Rectal smooth muscle tissue (tissue), 1 donor: ENCODE data around the gene CELF6.

Experiments
- H3K27ac ChIP-seq: one replicate; pipeline ENCODE4 v1.7.0; 2013; ENCODE audit warnings: low read depth, low read length, inconsistent platforms
- H3K27me3 ChIP-seq: one replicate; pipeline ENCODE4 v1.7.0; 2013; ENCODE audit warnings: low read length; ENCODE audit not compliant: control insufficient read depth, insufficient read depth
- H3K36me3 ChIP-seq: one replicate; pipeline ENCODE4 v1.7.0; 2013; ENCODE audit warnings: low read length; ENCODE audit not compliant: control insufficient read depth, insufficient read depth
- H3K4me1 ChIP-seq: one replicate; pipeline ENCODE4 v1.7.0; 2013; ENCODE audit warnings: low read length; ENCODE audit not compliant: control insufficient read depth, insufficient read depth
- H3K4me3 ChIP-seq: one replicate; pipeline ENCODE4 v1.7.0; 2013; ENCODE audit warnings: low read length
- H3K9ac ChIP-seq: one replicate; pipeline ENCODE4 v1.7.0; 2013; ENCODE audit warnings: low read length

CELF6 gene

GRCh38 chr15:72319985-72320671, at the start of gene CELF6:
CELF6 (minus strand) TSS chr15:72320157; CDS start chr15:72319874, 283 bp downstream.
- no peak within 1 kb of the TSS for H3K9ac ChIP-seq
- no peak within 1 kb of the TSS for H3K27ac ChIP-seq
- no peaks in the 10 kb centered on the region for H3K27me3 ChIP-seq
- no peaks in the 10 kb centered on the region for H3K4me1 ChIP-seq
- H3K4me3 ChIP-seq: peak within 1 kb of the TSS; percentile 57
- no peaks in the 10 kb centered on the region for H3K36me3 ChIP-seq

GRCh38 chr15:72368899-72369298, 48.9 kb upstream of the CELF6 start:
- Histone ChIP-seq H3K4me3 (no peak overlapping the region), H3K4me1 (no peaks in the 10 kb centered on the region), H3K36me3 (peaks cover 4% of the 10 kb centered on the region), H3K27ac (no peak overlapping the region), H3K27me3 (no peaks in the 10 kb centered on the region), H3K9ac (no peak overlapping the region)

- Histone ChIP-seq H3K27me3 (no peaks in the 10 kb centered on the region), H3K4me1 (no peaks in the 10 kb centered on the region), H3K27ac (no peak overlapping the region), H3K9ac (no peak overlapping the region), H3K36me3 (peaks cover 4% of the 10 kb centered on the region), H3K4me3 (no peak overlapping the region)
Measured at GRCh38 chr15:72368325-72368724, 48.4 kb upstream of the CELF6 start.

GRCh38 chr15:72365844-72366243, 45.9 kb upstream of the CELF6 start:
- Histone ChIP-seq H3K27ac (no peak overlapping the region), H3K4me3 (no peak overlapping the region), H3K27me3 (no peaks in the 10 kb centered on the region), H3K4me1 (no peaks in the 10 kb centered on the region), H3K9ac (no peak overlapping the region), H3K36me3 (peaks cover 4% of the 10 kb centered on the region)

- Histone ChIP-seq H3K27me3 (no peaks in the 10 kb centered on the region), H3K4me3 (no peak overlapping the region), H3K9ac (no peak overlapping the region), H3K4me1 (no peaks in the 10 kb centered on the region), H3K36me3 (peaks cover 2% of the 10 kb centered on the region), H3K27ac (no peak overlapping the region)
Measured at GRCh38 chr15:72361176-72361575, 41.2 kb upstream of the CELF6 start.

- Histone ChIP-seq H3K4me1 (no peaks in the 10 kb centered on the region), H3K9ac (no peak overlapping the region), H3K27me3 (no peaks in the 10 kb centered on the region), H3K36me3 (peaks cover 17% of the 10 kb centered on the region), H3K27ac (no peak overlapping the region), H3K4me3 (no peak overlapping the region)
Measured at GRCh38 chr15:72358650-72359171, 38.8 kb upstream of the CELF6 start.

- H3K4me3 ChIP-seq: no peak overlapping the region
- no peak overlapping the region for H3K27ac ChIP-seq
Measured at GRCh38 chr15:72358121-72358520, 38.2 kb upstream of the CELF6 start.

GRCh38 chr15:72354496-72354895, 34.5 kb upstream of the CELF6 start:
- Histone ChIP-seq H3K4me1 (no peaks in the 10 kb centered on the region), H3K4me3 (no peak overlapping the region), H3K27ac (no peak overlapping the region), H3K9ac (no peak overlapping the region), H3K27me3 (no peaks in the 10 kb centered on the region), H3K36me3 (peaks cover 31% of the 10 kb centered on the region)

More at GRCh38 chr15:72358121-72358520, 38.2 kb upstream of the CELF6 start:
- Histone ChIP-seq H3K36me3 (peaks cover 17% of the 10 kb centered on the region), H3K27me3 (no peaks in the 10 kb centered on the region), H3K9ac (no peak overlapping the region), H3K4me1 (no peaks in the 10 kb centered on the region)

GRCh38 chr15:72353266-72353665, 33.3 kb upstream of the CELF6 start:
- Histone ChIP-seq H3K27me3 (no peaks in the 10 kb centered on the region), H3K4me3 (no peak overlapping the region), H3K36me3 (peaks cover 39% of the 10 kb centered on the region), H3K9ac (no peak overlapping the region), H3K27ac (no peak overlapping the region), H3K4me1 (no peaks in the 10 kb centered on the region)

- no peak overlapping the region for H3K9ac ChIP-seq
- H3K4me3 ChIP-seq: no peak overlapping the region
- no peaks in the 10 kb centered on the region for H3K27me3 ChIP-seq
- no peak overlapping the region for H3K27ac ChIP-seq
- H3K4me1 ChIP-seq: no peaks in the 10 kb centered on the region
- H3K36me3 ChIP-seq: peaks cover 45% of the 10 kb centered on the region
Measured at GRCh38 chr15:72345806-72346205, 25.8 kb upstream of the CELF6 start.

GRCh38 chr15:72345280-72345679, 25.3 kb upstream of the CELF6 start:
- Histone ChIP-seq H3K9ac (no peak overlapping the region), H3K27ac (no peak overlapping the region)

GRCh38 chr15:72344602-72345001, 24.6 kb upstream of the CELF6 start:
- no peak overlapping the region for H3K4me3 ChIP-seq
- H3K27me3 ChIP-seq: no peaks in the 10 kb centered on the region
- H3K36me3 ChIP-seq: peaks cover 36% of the 10 kb centered on the region
- H3K4me1 ChIP-seq: no peaks in the 10 kb centered on the region
- H3K27ac ChIP-seq: no peak overlapping the region
- no peak overlapping the region for H3K9ac ChIP-seq

More at GRCh38 chr15:72345280-72345679, 25.3 kb upstream of the CELF6 start:
- Histone ChIP-seq H3K36me3 (peaks cover 40% of the 10 kb centered on the region), H3K27me3 (no peaks in the 10 kb centered on the region), H3K4me1 (no peaks in the 10 kb centered on the region), H3K4me3 (no peak overlapping the region)

- no peaks in the 10 kb centered on the region for H3K4me1 ChIP-seq
- no peak overlapping the region for H3K4me3 ChIP-seq
- no peak overlapping the region for H3K9ac ChIP-seq
- H3K36me3 ChIP-seq: peaks cover 21% of the 10 kb centered on the region
- no peak overlapping the region for H3K27ac ChIP-seq
- H3K27me3 ChIP-seq: no peaks in the 10 kb centered on the region
Measured at GRCh38 chr15:72342385-72342784, 22.4 kb upstream of the CELF6 start.
